ENCODE data around the gene RPS19.

Gene RPS19

DNA sequence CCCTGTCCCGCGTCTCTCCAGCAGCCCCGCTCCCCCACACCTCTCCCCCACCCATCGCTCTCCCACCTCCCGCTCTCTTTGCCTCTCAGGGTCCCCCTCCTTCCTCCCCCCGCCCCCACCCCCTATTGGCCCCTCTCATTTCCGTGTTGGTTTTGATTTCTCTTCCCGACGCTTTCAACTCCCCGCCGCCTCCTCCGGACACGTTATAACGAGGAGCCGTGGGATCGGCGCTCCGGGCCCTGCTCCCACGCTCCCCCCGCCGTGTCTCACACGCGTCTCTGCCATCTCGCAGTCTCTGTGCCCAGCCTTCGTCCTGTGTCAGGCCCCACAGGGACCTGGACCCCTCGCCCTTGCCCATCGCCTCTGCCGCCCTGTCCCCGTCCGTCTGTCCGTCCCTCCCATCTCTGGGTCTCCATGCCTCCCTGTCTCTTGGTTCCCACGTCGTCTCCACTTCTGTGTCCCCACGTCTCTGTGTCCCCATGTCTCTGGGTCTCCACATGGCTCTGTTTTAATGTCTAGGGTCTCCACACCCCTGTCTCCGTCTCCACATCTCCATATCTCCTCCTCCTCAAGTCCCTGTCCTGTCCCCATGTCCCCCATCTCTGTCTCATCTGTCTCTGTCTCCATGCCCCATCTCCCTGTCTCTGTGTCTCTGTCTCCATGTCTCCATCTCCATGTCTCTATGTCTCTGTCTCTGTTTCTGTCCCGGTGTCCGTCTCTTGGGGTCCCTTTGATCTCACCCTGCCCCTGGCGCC is 55.1 kb downstream of the RPS19 start:
- no peak for DNase-seq (ENCODE audit: low spot score)

DNA sequence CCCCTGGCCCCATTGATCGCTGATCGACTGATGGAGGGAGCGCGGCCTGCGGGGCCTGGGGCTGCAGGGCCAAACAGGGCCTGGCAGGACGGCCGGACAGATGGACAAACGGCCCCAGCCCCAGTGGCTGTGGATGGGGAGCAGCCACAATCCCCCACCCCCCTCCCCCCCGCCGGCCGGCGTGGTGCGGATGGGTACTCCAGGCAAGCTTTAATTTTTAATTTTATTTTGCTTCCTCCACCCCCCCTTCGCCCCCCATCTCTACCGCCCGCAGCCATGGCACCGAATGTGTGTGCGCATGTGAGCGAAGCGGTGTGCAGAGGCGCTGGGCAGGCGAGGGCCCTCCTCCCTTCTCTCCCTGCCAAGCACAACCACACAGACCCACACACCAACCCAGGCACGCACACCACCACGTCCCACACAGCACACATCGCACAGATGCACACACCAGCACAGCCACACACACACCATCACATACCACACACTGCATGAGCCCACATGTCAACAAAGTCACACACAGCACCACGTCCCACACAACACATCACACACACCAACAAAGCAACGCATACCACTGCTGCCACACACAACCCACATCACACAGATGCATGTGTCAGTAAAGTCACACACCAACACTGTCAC is 55.8 kb downstream of the RPS19 start:
- no peak for DNase-seq (ENCODE audit: low spot score)

GRCh38 chr19:41917676-41918075 is 57.6 kb downstream of the RPS19 start:
- DNase-seq (ENCODE audit: low spot score), result no peak

GRCh38 chr19:41918095-41918494 is 58.0 kb downstream of the RPS19 start:
- DNase-seq (ENCODE audit: low spot score), result no peak

DNA sequence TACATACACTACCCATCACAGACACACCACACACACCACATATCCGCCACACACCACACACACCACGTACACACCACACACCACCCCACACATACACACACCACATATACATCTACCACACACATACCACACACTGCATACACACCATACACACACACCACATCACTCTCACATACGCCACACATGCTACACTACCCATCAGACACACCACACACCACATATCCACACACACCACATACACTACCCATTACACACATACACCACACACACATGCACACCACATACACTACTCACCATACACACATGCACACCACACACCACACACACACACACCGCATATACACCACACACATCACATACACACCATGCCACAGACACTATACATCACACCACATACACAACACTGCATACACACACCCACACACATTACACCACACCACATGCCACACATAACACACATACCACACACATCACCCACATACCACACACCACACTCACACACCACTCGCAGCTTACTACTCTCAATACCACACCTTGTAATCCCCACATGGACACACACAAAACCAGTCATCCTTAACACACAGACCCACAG is 58.7 kb downstream of the RPS19 start:
- no peak for DNase-seq (ENCODE audit: low spot score)

- no peak for DNase-seq (ENCODE audit: low spot score)
Measured at GRCh38 chr19:41919948-41920712, 60.1 kb downstream of the RPS19 start.

DNA sequence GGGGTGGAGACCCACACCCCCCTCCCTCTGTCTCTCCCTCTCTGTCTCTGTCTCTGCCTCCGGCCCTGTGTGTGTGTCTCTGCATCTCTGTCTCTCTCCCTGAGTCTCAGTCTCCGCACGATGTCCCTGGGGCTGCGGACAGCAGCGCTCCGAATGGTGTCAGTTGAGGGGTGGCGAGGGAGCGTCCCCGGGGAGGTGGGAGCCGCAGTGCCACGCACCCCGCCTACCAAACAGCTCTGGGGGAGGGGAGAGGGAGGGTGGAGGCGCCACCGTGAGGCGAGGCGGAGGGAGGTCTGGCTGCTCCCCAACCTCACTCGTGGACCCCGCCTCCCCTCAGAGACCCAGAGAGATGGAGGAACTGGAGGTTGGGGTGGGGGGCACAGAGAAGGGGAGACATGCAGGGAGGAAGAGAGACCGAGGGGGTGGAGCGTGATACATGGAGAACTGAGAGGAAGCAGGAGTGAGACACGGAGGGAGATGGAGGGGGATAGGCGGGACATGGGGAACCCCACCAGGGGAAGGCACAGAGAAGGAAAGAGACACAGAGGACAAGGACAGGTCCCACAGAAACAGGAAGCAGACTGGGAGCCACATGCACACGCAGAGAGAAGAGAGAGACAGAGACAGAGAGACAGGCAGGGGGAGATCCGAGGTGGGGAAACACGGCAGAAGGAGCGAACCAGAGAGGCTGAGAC is 61.0 kb downstream of the RPS19 start:
- no peak for DNase-seq (ENCODE audit: low spot score)

DNA sequence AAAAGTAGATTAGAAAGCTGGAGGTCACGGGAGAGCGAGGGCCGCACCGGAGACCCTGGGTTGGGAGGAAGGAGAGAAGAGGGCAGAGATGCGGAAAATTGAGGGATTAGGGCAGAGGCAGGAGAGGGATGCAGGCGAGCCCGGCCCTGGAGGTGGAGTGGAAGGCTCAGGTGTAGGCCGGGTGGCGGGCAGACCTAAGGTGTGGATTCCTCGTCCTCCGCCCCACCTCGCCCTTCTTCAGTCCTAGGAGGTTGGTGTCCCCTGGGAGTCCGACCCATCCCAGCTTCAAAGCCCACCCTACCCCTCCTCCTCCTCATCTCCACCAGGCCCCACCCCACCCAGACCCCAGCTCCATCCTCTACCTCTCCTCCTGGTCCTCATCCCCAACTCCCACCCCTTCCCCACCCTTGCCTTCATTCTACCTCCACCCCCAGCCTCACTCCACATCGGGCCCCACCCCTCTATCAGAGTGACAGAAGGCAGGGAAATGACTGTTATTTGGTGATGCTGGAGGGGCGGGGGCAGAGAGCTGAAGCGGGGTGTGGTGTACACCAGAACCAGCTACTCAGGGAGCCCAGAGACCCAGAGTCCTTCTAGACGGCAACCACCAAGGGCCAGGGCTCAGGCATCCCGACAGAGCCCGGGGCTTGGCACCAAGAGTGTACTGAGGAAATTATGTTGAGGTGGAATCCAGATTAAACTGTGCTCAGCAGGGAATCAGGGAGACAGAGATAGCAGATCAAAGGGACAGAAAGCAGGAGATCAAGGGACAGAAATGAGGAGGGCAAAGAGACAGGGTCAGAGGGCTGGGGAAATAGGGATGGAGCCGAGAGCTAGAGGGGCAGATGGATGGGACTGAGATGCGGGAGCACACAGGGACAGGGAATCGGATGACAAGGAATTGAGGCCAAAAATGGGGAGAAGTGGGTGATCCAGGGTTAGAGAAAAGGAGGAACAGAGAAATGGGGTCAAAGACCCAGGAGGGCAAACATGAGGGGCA is 61.8 kb downstream of the RPS19 start:
- no peak for DNase-seq (ENCODE audit: low spot score)
